ENCODE data around the gene LRRIQ3. TPM values are rescaled to one million over a fixed set of nuclear protein-coding genes. Genes with fewer than 3 reads are reported as not detected.

Gene LRRIQ3
- total RNA-seq, 4 donors from 2014 or later = 0.17 to 0.33 TPM; not detected in 2

- no peak overlapping the region for H3K27ac ChIP-seq (replicated peaks in 1 of 4)
- 67% methylated on average over 1 of the region's 3 CpGs for WGBS
- no peaks in the 10 kb centered on the region for H3K36me3 ChIP-seq
- intact Hi-C loops (cut with DNase I) = no loop called here
- no peaks in the 10 kb centered on the region for H3K4me1 ChIP-seq
- TF ChIP-seq POLR2AphosphoS5 (IDR thresholded peaks at IDR 0.05) (no peak), POLR2A (IDR thresholded peaks at IDR 0.05; ENCODE audit: low read depth) (no peak), CTCF (IDR thresholded peaks at IDR 0.05) (no peak), EP300 (IDR thresholded peaks at IDR 0.05) (no peak)
- DNase-seq (ENCODE audit: extremely low spot score) = no peak
- no peaks in the 10 kb centered on the region for H3K27me3 ChIP-seq
- H3K9me3 ChIP-seq = peaks cover 0 to 10% (median 3%) of the 10 kb centered on the region in 4 donors
- no peak overlapping the region for H3K4me3 ChIP-seq
These were observed 159.9 kb downstream of the LRRIQ3 start for GRCh38 chr1:74038042-74038441.

DNA sequence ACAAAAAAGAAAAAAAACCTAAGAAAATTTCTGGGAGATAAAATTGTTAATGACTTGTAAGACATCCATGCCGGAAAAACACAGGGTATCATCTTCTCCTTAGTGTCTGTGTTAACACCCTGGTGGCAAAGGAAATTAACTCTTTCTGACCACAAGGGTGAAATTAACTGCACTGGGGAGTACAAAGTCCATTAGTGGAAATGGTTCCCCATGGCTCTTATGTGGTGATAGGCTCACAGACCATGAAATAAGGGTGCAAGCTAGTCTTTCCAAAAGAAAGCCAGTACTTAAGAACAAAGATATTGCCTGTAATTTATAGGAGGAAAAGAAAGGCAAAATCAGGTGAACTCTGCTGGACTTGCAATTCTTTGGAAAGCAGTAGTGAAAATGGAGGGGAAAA lies 185.4 kb downstream of the LRRIQ3 start:
- Histone ChIP-seq H3K27ac (replicated peaks in 1 of 4) (no peak overlapping the region), H3K4me1 (no peaks in the 10 kb centered on the region), H3K9me3 (no peaks in the 10 kb centered on the region), H3K27me3 (no peaks in the 10 kb centered on the region), H3K36me3 (no peaks in the 10 kb centered on the region), H3K4me3 (no peak overlapping the region)
- intact Hi-C loops (cut with DNase I) = no loop called here
- TF ChIP-seq POLR2A (IDR thresholded peaks at IDR 0.05; ENCODE audit: low read depth) (no peak), EP300 (IDR thresholded peaks at IDR 0.05) (no peak), CTCF (IDR thresholded peaks at IDR 0.05) (no peak), POLR2AphosphoS5 (IDR thresholded peaks at IDR 0.05) (no peak)
- no peak for DNase-seq (ENCODE audit: extremely low spot score)
- 33% methylated on average over 1 of the region's 1 CpG for WGBS

DNA sequence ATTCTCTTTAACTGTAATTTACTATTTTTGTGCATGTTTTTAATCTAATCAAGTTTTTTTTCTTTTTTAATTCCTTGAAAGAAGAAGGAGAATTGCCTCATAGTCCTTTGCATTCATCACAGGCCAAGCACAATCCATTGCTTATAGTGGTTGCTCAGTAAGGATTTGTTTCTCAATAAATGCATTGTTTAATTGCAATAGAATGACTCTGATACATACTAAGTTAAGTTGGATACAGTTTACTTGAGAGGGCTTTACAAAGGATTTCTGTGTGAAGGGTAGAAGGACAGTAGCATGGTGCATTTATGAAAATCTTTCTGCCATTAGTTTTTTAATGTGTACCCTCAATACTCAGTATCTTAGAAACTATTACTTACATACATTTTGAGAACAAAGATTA lies 186.2 kb downstream of the LRRIQ3 start:
- no peak overlapping the region for H3K27ac ChIP-seq (replicated peaks in 1 of 4)
- no peak for DNase-seq (ENCODE audit: extremely low spot score)
- no peaks in the 10 kb centered on the region for H3K27me3 ChIP-seq
- TF ChIP-seq CTCF (IDR thresholded peaks at IDR 0.05) (no peak), EP300 (IDR thresholded peaks at IDR 0.05) (no peak), POLR2A (IDR thresholded peaks at IDR 0.05; ENCODE audit: low read depth) (no peak), POLR2AphosphoS5 (IDR thresholded peaks at IDR 0.05) (no peak)
- H3K36me3 ChIP-seq = no peaks in the 10 kb centered on the region
- no peaks in the 10 kb centered on the region for H3K4me1 ChIP-seq
- H3K4me3 ChIP-seq = no peak overlapping the region
- no peaks in the 10 kb centered on the region for H3K9me3 ChIP-seq
- intact Hi-C loops (cut with DNase I) = no loop called here

DNA sequence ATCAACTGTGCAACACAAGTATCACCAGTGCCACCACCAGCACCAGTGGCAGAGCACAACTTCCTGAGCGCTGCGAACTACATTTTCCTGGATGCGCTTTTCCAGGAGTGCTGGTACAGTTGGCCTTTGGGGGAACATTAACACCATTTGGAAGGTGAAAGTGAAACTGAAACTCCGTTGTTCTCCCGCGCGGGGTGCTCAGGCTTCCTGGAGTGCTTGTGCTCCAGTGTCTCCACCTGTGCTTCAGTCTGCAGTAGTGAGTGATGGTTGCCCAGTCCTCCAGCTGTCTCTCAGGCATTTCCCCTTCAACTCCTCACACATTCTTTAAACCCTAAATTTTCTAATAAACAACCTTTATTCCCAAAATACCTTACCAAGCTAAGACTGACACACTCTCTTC lies 187.8 kb downstream of the LRRIQ3 start:
- WGBS = 95% methylated on average over 7 of the region's 7 CpGs
- TF ChIP-seq EP300 (IDR thresholded peaks at IDR 0.05) (no peak), POLR2AphosphoS5 (IDR thresholded peaks at IDR 0.05) (no peak), POLR2A (IDR thresholded peaks at IDR 0.05; ENCODE audit: low read depth) (no peak), CTCF (IDR thresholded peaks at IDR 0.05) (no peak)
- intact Hi-C loops (cut with DNase I) = no loop called here
- H3K9me3 ChIP-seq = no peaks in the 10 kb centered on the region
- no peaks in the 10 kb centered on the region for H3K4me1 ChIP-seq
- no peak for DNase-seq (ENCODE audit: extremely low spot score)
- H3K4me3 ChIP-seq = no peak overlapping the region
- H3K27me3 ChIP-seq = no peaks in the 10 kb centered on the region
- no peaks in the 10 kb centered on the region for H3K36me3 ChIP-seq
- no peak overlapping the region for H3K27ac ChIP-seq (replicated peaks in 1 of 4)

DNA sequence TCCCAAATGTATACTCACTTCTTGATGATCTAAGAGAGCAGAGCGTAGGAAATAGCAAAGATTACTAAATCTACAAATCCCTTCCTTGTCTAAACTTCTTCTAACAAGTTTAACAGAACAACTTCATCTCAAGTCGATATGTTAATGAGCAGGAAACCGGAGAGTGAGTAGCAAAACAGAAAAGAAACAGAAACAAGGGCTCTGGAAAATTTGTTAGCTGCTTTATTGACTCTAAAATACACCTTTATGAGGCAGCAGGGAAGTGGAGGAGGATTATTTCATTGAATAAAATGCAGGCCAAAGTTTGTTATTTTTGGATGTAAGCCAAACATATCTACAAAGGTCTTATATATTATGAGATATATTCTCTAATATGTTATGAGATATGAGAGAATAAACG lies 192.4 kb downstream of the LRRIQ3 start:
- Histone ChIP-seq H3K4me1 (no peaks in the 10 kb centered on the region), H3K9me3 (no peaks in the 10 kb centered on the region), H3K27ac (replicated peaks in 1 of 4) (no peak overlapping the region), H3K36me3 (no peaks in the 10 kb centered on the region), H3K4me3 (no peak overlapping the region), H3K27me3 (no peaks in the 10 kb centered on the region)
- no peak for DNase-seq (ENCODE audit: extremely low spot score)
- WGBS = 48% methylated on average over 4 of the region's 4 CpGs
- intact Hi-C loops (cut with DNase I) = no loop called here
- no peak for TF ChIP-seq POLR2AphosphoS5 (IDR thresholded peaks at IDR 0.05)
